ENCODE results near the gene SURF1. TPM values are rescaled to one million over a fixed set of nuclear protein-coding genes. Genes with fewer than 3 reads are reported as not detected.

The SURF1 gene
- total RNA-seq, 2 donors from 2014 or later, result 45.1 to 54.4 TPM

DNA sequence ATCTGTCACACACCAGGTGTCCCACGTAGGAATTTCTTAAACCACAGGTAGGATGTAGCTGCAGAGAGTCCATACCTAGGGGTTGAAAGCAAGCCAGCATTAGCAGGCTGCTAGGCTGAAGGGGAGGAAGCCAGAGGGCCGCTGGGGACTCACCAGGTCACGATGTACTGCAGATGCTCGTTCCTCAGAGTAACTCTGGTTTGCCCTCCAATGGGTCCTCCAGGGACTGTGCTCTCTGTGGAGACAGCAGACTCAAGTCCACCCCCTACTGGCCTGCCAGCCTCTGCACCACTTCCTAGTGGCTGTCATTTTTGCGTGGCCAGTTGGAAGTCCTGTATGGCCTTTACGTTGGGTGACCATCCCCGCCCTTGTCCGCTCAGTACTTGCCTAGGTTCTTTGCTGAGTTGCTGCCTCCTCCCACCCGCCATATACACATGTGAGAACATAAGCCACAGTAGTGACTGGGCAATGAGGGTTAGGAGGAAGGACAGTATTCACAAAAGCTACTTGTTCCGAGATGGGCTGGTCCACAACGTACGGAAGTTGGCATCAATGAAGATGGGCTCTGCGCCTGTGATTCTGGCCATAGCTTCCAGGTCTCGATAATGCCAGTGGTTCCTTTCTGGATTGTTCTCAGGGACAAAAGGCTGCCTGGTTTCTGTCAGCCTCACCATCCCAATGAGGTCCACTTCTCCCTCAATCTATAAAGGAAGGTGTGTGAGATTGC, 4.2 kb downstream of the SURF1 start:
- Mint-ChIP-seq H3K36me3 (ENCODE audit: low read depth) (peaks cover 54% of the 10 kb centered on the region), H3K4me1 (peaks cover 17% of the 10 kb centered on the region), H3K27ac (peak overlapping the region; percentile 75), H3K4me3 (no peak overlapping the region), H3K9me3 (no peaks in the 10 kb centered on the region), H3K27me3 (ENCODE audit: insufficient read depth) (no peaks in the 10 kb centered on the region)
- Histone ChIP-seq H3K4me1 (ENCODE audit: control insufficient read depth, insufficient read depth, low read length) (no peaks in the 10 kb centered on the region), H3K9me3 (ENCODE audit: control insufficient read depth, low read length) (no peaks in the 10 kb centered on the region), H3K4me3 (ENCODE audit: low read length) (no peak overlapping the region), H3K27ac (ENCODE audit: low read depth, low read length) (no peak overlapping the region), H3K36me3 (ENCODE audit: control insufficient read depth, insufficient read depth, low read length) (peaks cover 49% of the 10 kb centered on the region), H3K27me3 (ENCODE audit: control insufficient read depth, insufficient read depth, low read length, poor library complexity, severe bottlenecking) (no peaks in the 10 kb centered on the region), H3K9ac (ENCODE audit: extremely low read depth, low read length, poor library complexity, severe bottlenecking) (no peak overlapping the region)
- 89 to 92% methylated on average over 11 to 14 of the region's 14 CpGs for WGBS, 2 experiments (ENCODE audit: insufficient coverage in 1 of 2, insufficient read length in 1 of 2)
- peak; percentile 93 for DNase-seq
- TF ChIP-seq, protein P1, sequence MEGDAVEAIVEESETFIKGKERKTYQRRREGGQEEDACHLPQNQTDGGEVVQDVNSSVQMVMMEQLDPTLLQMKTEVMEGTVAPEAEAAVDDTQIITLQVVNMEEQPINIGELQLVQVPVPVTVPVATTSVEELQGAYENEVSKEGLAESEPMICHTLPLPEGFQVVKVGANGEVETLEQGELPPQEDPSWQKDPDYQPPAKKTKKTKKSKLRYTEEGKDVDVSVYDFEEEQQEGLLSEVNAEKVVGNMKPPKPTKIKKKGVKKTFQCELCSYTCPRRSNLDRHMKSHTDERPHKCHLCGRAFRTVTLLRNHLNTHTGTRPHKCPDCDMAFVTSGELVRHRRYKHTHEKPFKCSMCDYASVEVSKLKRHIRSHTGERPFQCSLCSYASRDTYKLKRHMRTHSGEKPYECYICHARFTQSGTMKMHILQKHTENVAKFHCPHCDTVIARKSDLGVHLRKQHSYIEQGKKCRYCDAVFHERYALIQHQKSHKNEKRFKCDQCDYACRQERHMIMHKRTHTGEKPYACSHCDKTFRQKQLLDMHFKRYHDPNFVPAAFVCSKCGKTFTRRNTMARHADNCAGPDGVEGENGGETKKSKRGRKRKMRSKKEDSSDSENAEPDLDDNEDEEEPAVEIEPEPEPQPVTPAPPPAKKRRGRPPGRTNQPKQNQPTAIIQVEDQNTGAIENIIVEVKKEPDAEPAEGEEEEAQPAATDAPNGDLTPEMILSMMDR (conservative IDR thresholded peaks at IDR 0.05), result peak; percentile 85

DNA sequence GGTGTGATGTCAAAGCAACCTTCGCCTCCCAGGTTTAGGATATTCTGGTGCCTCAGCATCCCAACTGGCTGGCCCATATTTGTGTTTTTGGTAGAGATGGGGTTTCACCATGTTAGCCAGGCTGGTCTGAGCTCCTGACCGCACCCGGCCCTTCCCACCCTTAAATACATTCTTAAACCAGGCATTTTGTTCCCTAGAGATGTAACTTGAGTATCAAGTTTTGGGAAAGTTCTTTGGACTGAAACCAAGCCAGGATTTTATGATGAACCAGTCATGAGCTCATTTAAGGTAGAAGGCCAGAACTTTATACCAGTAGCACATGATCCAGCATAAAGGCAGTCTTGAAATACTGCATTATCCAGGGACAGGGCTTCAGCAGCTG, 4.8 kb downstream of the SURF1 start:
- Mint-ChIP-seq H3K36me3 (ENCODE audit: low read depth) (peaks cover 57% of the 10 kb centered on the region), H3K9me3 (no peaks in the 10 kb centered on the region), H3K27me3 (ENCODE audit: insufficient read depth) (no peaks in the 10 kb centered on the region), H3K27ac (peak overlapping the region; percentile 75), H3K4me3 (no peak overlapping the region), H3K4me1 (peaks cover 22% of the 10 kb centered on the region)
- Histone ChIP-seq H3K4me1 (ENCODE audit: control insufficient read depth, insufficient read depth, low read length) (no peaks in the 10 kb centered on the region), H3K27ac (ENCODE audit: low read depth, low read length) (no peak overlapping the region), H3K9ac (ENCODE audit: extremely low read depth, low read length, poor library complexity, severe bottlenecking) (no peak overlapping the region), H3K9me3 (ENCODE audit: control insufficient read depth, low read length) (no peaks in the 10 kb centered on the region), H3K36me3 (ENCODE audit: control insufficient read depth, insufficient read depth, low read length) (peaks cover 49% of the 10 kb centered on the region), H3K4me3 (ENCODE audit: low read length) (no peak overlapping the region), H3K27me3 (ENCODE audit: control insufficient read depth, insufficient read depth, low read length, poor library complexity, severe bottlenecking) (no peaks in the 10 kb centered on the region)
- TF ChIP-seq, protein P1 (conservative IDR thresholded peaks at IDR 0.05), result no peak
- whole genome bisulfite sequencing, 2 experiments (ENCODE audit: insufficient coverage in 1 of 2, insufficient read length in 1 of 2), result 94 to 100% methylated on average over 1 to 3 of the region's 3 CpGs
- DNase-seq, result no peak

DNA sequence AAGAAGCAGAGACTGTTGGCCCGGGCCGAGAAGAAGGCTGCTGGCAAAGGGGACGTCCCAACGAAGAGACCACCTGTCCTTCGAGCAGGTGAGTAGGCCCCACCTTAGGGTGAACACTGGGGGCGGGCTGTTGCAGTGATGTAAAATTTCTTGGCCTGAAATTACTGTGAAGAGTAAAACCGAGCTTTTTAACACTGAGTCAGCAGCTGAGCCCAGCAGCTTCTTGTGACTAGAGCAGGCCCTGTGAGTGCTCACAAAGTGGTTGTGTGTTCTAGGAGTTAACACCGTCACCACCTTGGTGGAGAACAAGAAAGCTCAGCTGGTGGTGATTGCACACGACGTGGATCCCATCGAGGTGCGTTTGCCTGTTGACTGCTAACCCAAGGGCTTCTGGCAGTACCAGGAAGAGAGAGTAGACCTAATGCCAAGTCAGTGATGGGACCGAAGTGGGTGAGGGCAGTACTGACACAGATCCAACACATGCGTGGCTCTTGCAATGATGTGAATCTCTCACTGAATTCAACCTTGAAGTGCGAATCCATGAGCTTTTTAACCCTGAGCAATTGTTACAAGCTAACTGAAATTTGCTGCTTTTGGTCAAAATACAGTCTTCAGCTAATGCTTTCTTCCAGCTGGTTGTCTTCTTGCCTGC, 6.2 kb downstream of the SURF1 start:
- H3K4me1 Mint-ChIP-seq, result peaks cover 24% of the 10 kb centered on the region
- peaks cover 70% of the 10 kb centered on the region for H3K36me3 Mint-ChIP-seq (ENCODE audit: low read depth)
- TF ChIP-seq, protein P1 (conservative IDR thresholded peaks at IDR 0.05), result no peak
- DNase-seq, result no peak
- H3K4me3 Mint-ChIP-seq, result peak overlapping the region; percentile 98
- peak overlapping the region; percentile 99 for H3K27ac Mint-ChIP-seq
- no peaks in the 10 kb centered on the region for H3K9me3 ChIP-seq (ENCODE audit: control insufficient read depth, low read length)
- H3K9ac ChIP-seq (ENCODE audit: extremely low read depth, low read length, poor library complexity, severe bottlenecking), result no peak overlapping the region
- no peaks in the 10 kb centered on the region for H3K4me1 ChIP-seq (ENCODE audit: control insufficient read depth, insufficient read depth, low read length)
- H3K9me3 Mint-ChIP-seq, result no peaks in the 10 kb centered on the region
- no peak overlapping the region for H3K27ac ChIP-seq (ENCODE audit: low read depth, low read length)
- WGBS, 2 experiments (ENCODE audit: insufficient coverage in 1 of 2, insufficient read length in 1 of 2), result 88 to 90% methylated on average over 15 of the region's 15 CpGs
- H3K27me3 Mint-ChIP-seq (ENCODE audit: insufficient read depth), result no peaks in the 10 kb centered on the region
- peaks cover 61% of the 10 kb centered on the region for H3K36me3 ChIP-seq (ENCODE audit: control insufficient read depth, insufficient read depth, low read length)
- H3K27me3 ChIP-seq (ENCODE audit: control insufficient read depth, insufficient read depth, low read length, poor library complexity, severe bottlenecking), result no peaks in the 10 kb centered on the region
- H3K4me3 ChIP-seq (ENCODE audit: low read length), result peak overlapping the region; percentile 83

Data from endodermal cell (in vitro differentiated cells).